22Rv1 (cell line): Measurements from ENCODE around the gene ATP2B3.
A peak's percentile ranks its signal among the peaks of the same experiment; 100 is the strongest.

ENCODE experiments used
- H3K27ac ChIP-seq: fragments of 450-650 bp; 2 replicates; pipeline ENCODE4 v1.5.1; 2017
- ZFX ChIP-seq: fragments of 450-650 bp; IDR thresholded peaks from 2 replicates; pipeline ENCODE4 v1.6.1; 2017; ENCODE audit warnings: antibody characterized with exemption, borderline replicate concordance
- TF ChIP-seq, protein P1 (sequence below): fragments of 450-650 bp; IDR thresholded peaks from 2 replicates; pipeline ENCODE4 v1.5.1; 2017; ENCODE audit warnings: mild to moderate bottlenecking

The ATP2B3 gene

GRCh38 chrX:153546386-153546785 is 28.9 kb downstream of the ATP2B3 start:
- H3K27ac ChIP-seq: no peak overlapping the region
- no peak for TF ChIP-seq ZFX
- TF ChIP-seq, protein P1, sequence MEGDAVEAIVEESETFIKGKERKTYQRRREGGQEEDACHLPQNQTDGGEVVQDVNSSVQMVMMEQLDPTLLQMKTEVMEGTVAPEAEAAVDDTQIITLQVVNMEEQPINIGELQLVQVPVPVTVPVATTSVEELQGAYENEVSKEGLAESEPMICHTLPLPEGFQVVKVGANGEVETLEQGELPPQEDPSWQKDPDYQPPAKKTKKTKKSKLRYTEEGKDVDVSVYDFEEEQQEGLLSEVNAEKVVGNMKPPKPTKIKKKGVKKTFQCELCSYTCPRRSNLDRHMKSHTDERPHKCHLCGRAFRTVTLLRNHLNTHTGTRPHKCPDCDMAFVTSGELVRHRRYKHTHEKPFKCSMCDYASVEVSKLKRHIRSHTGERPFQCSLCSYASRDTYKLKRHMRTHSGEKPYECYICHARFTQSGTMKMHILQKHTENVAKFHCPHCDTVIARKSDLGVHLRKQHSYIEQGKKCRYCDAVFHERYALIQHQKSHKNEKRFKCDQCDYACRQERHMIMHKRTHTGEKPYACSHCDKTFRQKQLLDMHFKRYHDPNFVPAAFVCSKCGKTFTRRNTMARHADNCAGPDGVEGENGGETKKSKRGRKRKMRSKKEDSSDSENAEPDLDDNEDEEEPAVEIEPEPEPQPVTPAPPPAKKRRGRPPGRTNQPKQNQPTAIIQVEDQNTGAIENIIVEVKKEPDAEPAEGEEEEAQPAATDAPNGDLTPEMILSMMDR: no peak

GRCh38 chrX:153547195-153547594 is 29.8 kb downstream of the ATP2B3 start:
- TF ChIP-seq ZFX: no peak
- TF ChIP-seq, protein P1: no peak

DNA sequence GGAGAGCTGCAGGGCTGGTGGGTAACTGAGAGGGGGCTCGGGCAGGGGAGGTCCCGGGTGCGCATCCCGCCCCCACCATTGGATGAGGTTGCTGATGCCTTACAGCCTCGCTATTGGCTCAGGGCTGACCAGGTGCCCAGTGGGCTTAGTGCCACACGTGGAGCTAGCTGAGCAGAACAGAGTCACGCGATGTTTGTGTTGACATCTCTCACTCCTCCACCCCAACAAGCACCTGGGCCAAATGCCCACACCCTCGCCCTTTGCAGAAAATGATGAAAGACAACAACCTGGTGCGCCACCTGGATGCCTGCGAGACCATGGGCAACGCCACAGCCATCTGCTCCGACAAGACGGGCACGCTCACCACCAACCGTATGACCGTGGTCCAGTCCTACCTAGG is 31.8 kb downstream of the ATP2B3 start:
- H3K27ac ChIP-seq: no peak overlapping the region
- no peak for TF ChIP-seq ZFX
- TF ChIP-seq, protein P1: no peak

More at GRCh38 chrX:153547195-153547594, 29.8 kb downstream of the ATP2B3 start:
- H3K27ac ChIP-seq: no peak overlapping the region

GRCh38 chrX:153549807-153550206 is 32.4 kb downstream of the ATP2B3 start:
- H3K27ac ChIP-seq: no peak overlapping the region
- TF ChIP-seq, protein P1: peak; percentile 18; the same call in 1 of the 2 replicates
- no peak for TF ChIP-seq ZFX

DNA sequence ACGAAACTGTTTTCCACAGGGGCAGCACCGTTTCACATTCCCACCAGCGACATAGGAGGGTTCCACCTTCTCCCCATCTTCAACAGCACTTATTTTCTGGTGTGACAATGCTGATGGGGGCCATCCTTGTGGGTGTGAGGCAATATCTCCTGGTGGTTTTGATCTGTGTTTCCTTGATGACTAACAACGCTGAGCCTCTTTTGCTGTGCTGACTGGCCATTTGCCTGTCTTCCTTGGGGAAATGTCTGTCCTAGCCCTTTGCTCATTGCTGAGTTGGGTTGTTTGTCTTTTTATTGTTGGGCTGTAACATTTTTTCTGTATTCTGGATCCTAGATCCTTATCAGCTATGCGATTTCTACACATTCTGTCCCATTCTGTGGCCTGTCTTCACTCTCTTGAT is 33.7 kb downstream of the ATP2B3 start:
- TF ChIP-seq ZFX: no peak
- H3K27ac ChIP-seq: no peak overlapping the region

GRCh38 chrX:153554519-153555167 is 37.2 kb downstream of the ATP2B3 start:
- TF ChIP-seq, protein P1: peak; percentile 71
- TF ChIP-seq ZFX: no peak
- no peak overlapping the region for H3K27ac ChIP-seq

DNA sequence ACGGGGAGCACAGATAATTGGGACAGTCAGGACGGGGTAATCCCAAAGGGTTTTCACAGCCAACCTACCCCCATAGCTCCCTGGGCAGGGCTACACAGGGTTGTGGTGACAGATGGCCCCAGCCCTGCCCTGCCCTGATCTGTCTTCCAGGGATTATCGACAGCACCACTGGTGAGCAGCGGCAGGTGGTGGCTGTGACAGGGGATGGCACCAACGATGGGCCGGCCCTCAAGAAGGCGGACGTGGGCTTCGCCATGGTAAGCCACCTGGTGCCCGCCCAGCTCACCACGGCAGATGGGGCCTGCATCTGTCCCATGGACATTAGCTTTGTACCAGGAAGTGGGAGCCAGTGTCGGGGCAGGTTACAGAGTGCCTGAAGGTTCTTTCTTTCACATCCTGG is 39.3 kb downstream of the ATP2B3 start:
- TF ChIP-seq, protein P1: no peak
- no peak for TF ChIP-seq ZFX
- no peak overlapping the region for H3K27ac ChIP-seq
